ENCODE measurements around the gene PSAP.

Gene PSAP

GRCh38 chr10:71825217-71825616, 25.8 kb downstream of the PSAP start:
- no peak for DNase-seq (ENCODE audit: low spot score)

GRCh38 chr10:71824333-71824732, 26.7 kb downstream of the PSAP start:
- DNase-seq (ENCODE audit: low spot score): no peak

- DNase-seq (ENCODE audit: low spot score): no peak
These were observed 27.7 kb downstream of the PSAP start for GRCh38 chr10:71823356-71823755.

- DNase-seq (ENCODE audit: low spot score): no peak
These were observed 28.9 kb downstream of the PSAP start for GRCh38 chr10:71821909-71822763.

- DNase-seq (ENCODE audit: low spot score): no peak
These were observed 30.1 kb downstream of the PSAP start for GRCh38 chr10:71820966-71821365.

GRCh38 chr10:71819985-71820384, 31.1 kb downstream of the PSAP start:
- DNase-seq (ENCODE audit: low spot score): no peak

- no peak for DNase-seq (ENCODE audit: low spot score)
These were observed 31.6 kb downstream of the PSAP start for GRCh38 chr10:71819441-71819861.

GRCh38 chr10:71818674-71819260, 32.3 kb downstream of the PSAP start:
- DNase-seq (ENCODE audit: low spot score): no peak

GRCh38 chr10:71817831-71818655, 33.0 kb downstream of the PSAP start:
- DNase-seq (ENCODE audit: low spot score): no peak

- no peak for DNase-seq (ENCODE audit: low spot score)
These were observed 34.0 kb downstream of the PSAP start for GRCh38 chr10:71816936-71817618.

- no peak for DNase-seq (ENCODE audit: low spot score)
These were observed 34.6 kb downstream of the PSAP start for GRCh38 chr10:71816421-71816851.

GRCh38 chr10:71815515-71816130, 35.4 kb downstream of the PSAP start:
- no peak for DNase-seq (ENCODE audit: low spot score)

GRCh38 chr10:71814922-71815411, 36.1 kb downstream of the PSAP start:
- DNase-seq (ENCODE audit: low spot score): no peak

GRCh38 chr10:71812913-71813590, 38.0 kb downstream of the PSAP start:
- DNase-seq (ENCODE audit: low spot score): no peak

GRCh38 chr10:71812016-71812912, 38.8 kb downstream of the PSAP start:
- DNase-seq (ENCODE audit: low spot score): peak; percentile 48

GRCh38 chr10:71811351-71811750, 39.7 kb downstream of the PSAP start:
- DNase-seq (ENCODE audit: low spot score): no peak

GRCh38 chr10:71810048-71810750, 40.9 kb downstream of the PSAP start:
- no peak for DNase-seq (ENCODE audit: low spot score)

GRCh38 chr10:71809628-71810027, 41.4 kb downstream of the PSAP start:
- DNase-seq (ENCODE audit: low spot score): no peak
